ENCODE measurements around the gene COL1A1.

COL1A1 gene

DNA sequence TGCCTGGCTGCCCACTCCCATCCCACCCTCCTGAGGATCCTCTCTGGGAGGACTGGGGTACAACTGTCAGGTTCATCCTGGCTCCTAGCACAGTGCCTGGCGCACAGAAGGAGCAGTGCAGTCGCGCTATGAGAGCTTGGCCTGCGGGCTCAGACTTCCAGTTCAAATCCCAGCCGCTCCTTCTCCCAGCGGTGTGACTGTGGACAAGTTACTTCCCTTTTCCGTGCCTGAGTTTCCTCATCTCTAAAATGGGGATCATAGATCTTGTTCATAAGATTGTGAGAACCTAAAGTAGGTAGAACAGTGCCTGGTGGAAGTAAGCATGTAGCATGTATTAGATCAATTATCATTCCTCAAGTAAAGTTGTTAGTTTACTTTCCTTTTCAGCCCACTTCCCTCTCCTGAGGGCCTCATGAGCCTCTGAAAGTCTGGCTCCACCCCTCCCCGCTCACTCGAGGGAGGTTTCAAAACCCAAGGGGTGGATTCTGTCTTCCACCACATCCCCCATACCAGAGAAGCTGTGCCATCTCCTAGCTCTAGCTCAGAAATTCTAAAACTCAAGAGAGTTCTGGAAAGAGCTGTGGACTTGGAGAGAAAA is 19.9 kb upstream of the COL1A1 start:
- TF ChIP-seq, protein P1, sequence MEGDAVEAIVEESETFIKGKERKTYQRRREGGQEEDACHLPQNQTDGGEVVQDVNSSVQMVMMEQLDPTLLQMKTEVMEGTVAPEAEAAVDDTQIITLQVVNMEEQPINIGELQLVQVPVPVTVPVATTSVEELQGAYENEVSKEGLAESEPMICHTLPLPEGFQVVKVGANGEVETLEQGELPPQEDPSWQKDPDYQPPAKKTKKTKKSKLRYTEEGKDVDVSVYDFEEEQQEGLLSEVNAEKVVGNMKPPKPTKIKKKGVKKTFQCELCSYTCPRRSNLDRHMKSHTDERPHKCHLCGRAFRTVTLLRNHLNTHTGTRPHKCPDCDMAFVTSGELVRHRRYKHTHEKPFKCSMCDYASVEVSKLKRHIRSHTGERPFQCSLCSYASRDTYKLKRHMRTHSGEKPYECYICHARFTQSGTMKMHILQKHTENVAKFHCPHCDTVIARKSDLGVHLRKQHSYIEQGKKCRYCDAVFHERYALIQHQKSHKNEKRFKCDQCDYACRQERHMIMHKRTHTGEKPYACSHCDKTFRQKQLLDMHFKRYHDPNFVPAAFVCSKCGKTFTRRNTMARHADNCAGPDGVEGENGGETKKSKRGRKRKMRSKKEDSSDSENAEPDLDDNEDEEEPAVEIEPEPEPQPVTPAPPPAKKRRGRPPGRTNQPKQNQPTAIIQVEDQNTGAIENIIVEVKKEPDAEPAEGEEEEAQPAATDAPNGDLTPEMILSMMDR (IDR thresholded peaks at IDR 0.05; ENCODE audit: low read depth, low read length, missing control alignments): no peak
- DNase-seq (ENCODE audit: extremely low read depth, low read depth): no peak
- no peak overlapping the region for H3K4me3 ChIP-seq (replicated peaks; ENCODE audit: low read depth, low read length)

DNA sequence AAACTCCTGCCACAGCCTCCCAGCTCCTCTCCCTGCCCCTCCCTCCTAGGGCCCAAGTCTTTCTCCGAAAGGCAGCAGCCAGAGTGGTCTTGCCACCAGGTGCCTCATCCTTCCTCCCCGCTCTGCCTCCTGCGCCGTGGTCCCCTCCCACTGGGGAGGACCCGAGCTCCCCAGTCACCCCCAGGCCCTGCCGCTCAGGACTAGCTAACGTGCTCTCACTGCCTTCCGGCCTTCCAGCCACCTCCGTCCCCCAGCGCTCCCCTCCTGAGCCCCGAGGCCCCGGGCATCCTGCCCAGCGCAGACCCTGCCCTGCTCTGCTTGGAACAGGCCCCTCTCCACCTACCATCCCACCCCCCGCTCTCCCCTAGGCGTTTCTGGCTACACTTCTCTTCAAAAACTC is 19.4 kb upstream of the COL1A1 start:
- H3K4me3 ChIP-seq (replicated peaks; ENCODE audit: low read depth, low read length): no peak overlapping the region
- no peak for DNase-seq (ENCODE audit: extremely low read depth, low read depth)
- TF ChIP-seq, protein P1 (IDR thresholded peaks at IDR 0.05; ENCODE audit: low read depth, low read length, missing control alignments): no peak

DNA sequence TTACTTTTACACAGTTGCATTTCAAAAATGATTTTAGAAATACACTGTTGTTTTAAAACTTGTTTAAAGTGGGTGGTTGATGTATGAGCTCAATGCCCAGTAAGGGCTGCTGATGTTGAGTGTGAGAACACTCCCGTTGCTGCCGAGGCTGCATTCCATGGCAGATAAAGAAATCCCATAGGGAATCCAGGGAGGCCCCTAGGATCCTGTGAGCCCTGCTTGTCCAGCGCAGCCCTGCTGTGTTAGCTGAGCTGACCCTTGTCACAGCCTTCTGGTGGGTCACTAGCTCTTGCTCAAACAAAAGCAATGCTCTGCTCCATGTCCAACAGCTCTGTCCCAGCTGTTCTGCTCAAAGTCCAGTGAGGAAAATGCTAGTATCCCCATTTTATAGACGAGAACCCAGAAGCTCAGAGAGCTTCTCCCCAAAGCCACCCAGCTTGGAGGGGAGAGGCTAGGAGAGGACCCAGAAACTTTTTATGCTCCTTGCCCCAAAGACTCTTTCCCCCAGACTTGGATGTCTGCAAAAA is 18.6 kb upstream of the COL1A1 start:
- TF ChIP-seq, protein P1 (IDR thresholded peaks at IDR 0.05; ENCODE audit: low read depth, low read length, missing control alignments): no peak

DNA sequence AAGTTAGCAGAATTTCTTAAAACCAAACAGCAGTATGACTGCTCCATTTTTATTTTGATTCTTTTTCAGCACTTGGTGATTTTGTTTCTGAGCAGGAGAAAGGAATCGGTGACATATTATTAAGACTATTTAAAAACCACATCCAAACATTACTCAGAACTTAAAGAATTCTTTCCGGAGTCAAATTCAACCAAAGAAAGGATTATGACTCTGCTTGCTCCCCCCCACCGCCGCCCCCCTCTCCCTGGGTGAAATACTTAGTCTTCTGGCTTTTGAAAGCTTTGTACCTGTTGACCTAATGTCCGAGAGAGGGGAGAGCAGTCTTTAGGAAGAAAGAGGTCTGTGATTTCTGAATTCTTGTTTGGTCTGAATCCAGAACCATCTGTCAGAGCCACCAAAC is 17.9 kb upstream of the COL1A1 start:
- peak overlapping the region; percentile 10; the same call in 1 of the 2 replicates for H3K4me3 ChIP-seq (replicated peaks; ENCODE audit: low read depth, low read length)
- DNase-seq (ENCODE audit: extremely low read depth, low read depth): no peak
- TF ChIP-seq, protein P1 (IDR thresholded peaks at IDR 0.05; ENCODE audit: low read depth, low read length, missing control alignments): no peak

More for the DNA sequence above, 18.6 kb upstream of the COL1A1 start:
- no peak for DNase-seq (ENCODE audit: extremely low read depth, low read depth)
- H3K4me3 ChIP-seq (replicated peaks; ENCODE audit: low read depth, low read length): peak overlapping the region; percentile 10

DNA sequence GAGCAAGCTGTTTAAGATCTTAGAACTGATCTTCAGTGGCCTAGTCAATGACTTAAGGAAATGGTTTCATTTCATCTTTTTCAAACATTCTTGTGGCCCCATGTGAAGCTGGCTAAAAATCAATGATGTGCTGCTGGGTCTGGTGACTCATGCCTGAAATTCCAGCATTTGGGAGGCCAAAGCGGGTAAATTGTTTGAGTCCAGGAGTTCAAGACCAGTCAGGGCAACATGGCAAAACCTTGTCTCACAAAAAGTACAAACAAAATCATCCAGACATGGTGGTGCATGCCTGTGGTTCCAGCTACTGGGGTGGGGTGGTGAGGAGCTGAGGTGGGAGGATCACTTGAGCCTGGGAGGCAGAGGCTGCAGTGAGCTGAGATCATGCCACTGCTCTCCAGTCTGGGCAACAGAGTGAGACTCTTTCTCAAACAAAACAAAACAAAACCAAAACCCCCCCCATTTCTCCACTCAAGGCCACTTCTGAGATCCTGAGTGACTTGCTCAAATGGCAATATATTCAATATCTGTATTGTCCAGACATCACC is 17.4 kb upstream of the COL1A1 start:
- TF ChIP-seq, protein P1 (IDR thresholded peaks at IDR 0.05; ENCODE audit: low read depth, low read length, missing control alignments): no peak
- DNase-seq (ENCODE audit: extremely low read depth, low read depth): no peak
- H3K4me3 ChIP-seq (replicated peaks; ENCODE audit: low read depth, low read length): 0 out of 2 replicates have a peak overlapping the region, but pooled peaks have one; percentile 0

DNA sequence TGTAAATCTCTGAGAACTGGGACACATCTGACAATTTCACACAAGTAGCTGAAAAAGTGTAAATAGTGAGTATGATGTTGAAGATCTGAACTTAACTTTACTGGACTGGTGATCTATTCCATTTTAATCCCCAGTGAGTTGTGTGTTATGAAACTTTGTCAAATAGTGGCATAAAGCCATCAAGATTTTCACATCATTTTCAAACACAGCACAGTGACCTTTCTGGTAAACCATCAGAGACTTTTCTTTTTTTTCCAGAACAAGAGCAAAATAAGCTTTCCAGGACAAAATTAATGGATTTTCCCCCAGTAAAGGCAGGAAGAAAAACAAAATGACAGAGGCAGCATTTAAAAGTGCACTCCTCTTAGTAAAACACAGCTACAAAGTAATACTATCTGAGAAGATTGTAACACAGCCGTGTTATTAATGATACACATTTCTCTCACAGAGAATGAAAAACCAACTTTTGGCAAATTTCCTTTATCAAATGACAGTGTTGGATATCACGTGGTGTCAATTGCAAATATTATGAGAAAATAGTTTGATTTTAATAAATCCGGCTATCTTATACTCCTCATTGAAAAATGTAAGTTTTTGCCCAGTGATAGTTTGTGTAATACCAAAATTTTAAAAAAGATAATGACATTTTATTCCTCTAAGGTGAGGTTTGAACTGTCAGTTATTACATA is 16.8 kb upstream of the COL1A1 start:
- DNase-seq (ENCODE audit: extremely low read depth, low read depth): no peak
- TF ChIP-seq, protein P1 (IDR thresholded peaks at IDR 0.05; ENCODE audit: low read depth, low read length, missing control alignments): no peak
- no peak overlapping the region for H3K4me3 ChIP-seq (replicated peaks; ENCODE audit: low read depth, low read length)
